SH-SY5Y (cell line): ENCODE data around the gene MT1G.

ENCODE experiments used
- GATA2 ChIP-seq: IDR thresholded peaks from 2 replicates; pipeline ENCODE4 v1.6.1; 2011; ENCODE audit warnings: mild to moderate bottlenecking, low read depth, low read length
- GATA3 ChIP-seq: IDR thresholded peaks from 2 replicates; pipeline ENCODE4 v1.6.1; 2011; ENCODE audit warnings: low read depth, mild to moderate bottlenecking, low read length, moderate library complexity

DNA sequence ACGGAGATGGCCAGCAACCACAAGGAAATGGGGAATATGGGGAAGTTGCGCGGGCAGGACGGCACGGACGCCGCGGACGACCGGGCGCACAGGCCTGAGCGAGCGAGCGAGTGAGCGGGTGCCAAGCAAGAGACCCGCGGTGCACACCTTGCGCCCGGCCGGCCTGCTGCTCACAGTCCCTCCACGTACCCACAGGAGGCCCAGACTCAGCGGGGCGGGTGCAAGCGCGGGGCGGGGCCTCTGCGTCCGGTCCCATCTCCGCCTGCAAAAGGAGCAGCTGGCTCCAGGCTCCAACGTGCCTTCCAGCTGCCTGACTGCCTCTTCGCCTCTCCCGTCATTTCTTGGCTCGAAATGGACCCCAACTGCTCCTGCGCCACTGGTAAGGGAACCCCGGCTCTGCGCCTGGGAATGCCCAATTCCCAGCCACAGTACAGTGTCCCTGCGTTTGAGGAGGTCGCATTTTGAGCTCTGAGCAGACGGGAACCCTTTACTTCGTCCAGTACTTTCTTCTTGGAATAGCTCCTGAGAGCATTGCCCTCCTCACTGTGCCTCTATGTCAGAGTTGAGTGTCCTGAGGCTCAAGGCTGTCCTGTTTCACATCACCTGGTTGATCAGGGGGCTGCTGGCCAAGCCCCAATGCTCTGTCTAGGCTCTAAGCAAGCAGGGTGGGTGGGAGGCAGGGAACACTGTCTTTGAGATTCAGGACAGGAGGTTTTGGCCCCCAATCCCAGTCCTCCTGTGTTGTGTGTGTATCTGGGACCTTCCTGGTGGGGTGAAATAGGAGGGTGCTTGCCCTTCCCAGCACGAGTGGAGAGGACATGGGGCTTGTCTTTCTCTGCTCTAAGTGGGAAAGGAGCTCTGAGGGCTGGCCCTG is 50.4 kb downstream of the MT1G start:
- TF ChIP-seq GATA2 = no peak
- TF ChIP-seq GATA3 = no peak
